IMR-90 (cell line): ENCODE measurements around the gene D2HGDH.
"Not testable (repeated sequence)": the region's sequence is repeated elsewhere in the genome, so short reads cannot be mapped to it uniquely, and the experiment has no call there.

ENCODE experiments used
- ELK1 ChIP-seq: fragments of 150-350 bp; IDR thresholded peaks from 2 replicates; pipeline ENCODE4 v1.6.1; 2016; ENCODE audit warnings: low read depth, mild to moderate bottlenecking, low read length, moderate library complexity, borderline replicate concordance
- MAFK ChIP-seq: IDR thresholded peaks from 2 replicates; pipeline ENCODE4 v1.6.1; 2012; ENCODE audit warnings: low read depth, low read length, improper control_type of control experiment
- MAZ ChIP-seq: IDR thresholded peaks from 2 replicates; pipeline ENCODE4 v1.6.1; 2012; ENCODE audit warnings: low read depth, mild to moderate bottlenecking, low read length, improper control_type of control experiment, moderate library complexity, borderline replicate concordance
- MXI1 ChIP-seq: IDR thresholded peaks from 2 replicates; pipeline ENCODE4 v1.6.1; 2012; ENCODE audit warnings: low read depth, mild to moderate bottlenecking, low read length, moderate library complexity, borderline replicate concordance
- USF2 ChIP-seq: fragments of 150-350 bp; IDR thresholded peaks from 2 replicates; pipeline ENCODE4 v1.6.1; 2017; ENCODE audit warnings: mild to moderate bottlenecking, antibody characterized with exemption, low read length, low read depth
- TF ChIP-seq, protein P1 (sequence below): conservative IDR thresholded peaks from 2 replicates; pipeline ENCODE4 v1.5.1; 2012; ENCODE audit warnings: mild to moderate bottlenecking, low read depth, low read length, improper control_type of control experiment

- not testable (repeated sequence) for TF ChIP-seq MXI1, MAFK, ELK1, USF2, MAZ
- TF ChIP-seq, protein P1, sequence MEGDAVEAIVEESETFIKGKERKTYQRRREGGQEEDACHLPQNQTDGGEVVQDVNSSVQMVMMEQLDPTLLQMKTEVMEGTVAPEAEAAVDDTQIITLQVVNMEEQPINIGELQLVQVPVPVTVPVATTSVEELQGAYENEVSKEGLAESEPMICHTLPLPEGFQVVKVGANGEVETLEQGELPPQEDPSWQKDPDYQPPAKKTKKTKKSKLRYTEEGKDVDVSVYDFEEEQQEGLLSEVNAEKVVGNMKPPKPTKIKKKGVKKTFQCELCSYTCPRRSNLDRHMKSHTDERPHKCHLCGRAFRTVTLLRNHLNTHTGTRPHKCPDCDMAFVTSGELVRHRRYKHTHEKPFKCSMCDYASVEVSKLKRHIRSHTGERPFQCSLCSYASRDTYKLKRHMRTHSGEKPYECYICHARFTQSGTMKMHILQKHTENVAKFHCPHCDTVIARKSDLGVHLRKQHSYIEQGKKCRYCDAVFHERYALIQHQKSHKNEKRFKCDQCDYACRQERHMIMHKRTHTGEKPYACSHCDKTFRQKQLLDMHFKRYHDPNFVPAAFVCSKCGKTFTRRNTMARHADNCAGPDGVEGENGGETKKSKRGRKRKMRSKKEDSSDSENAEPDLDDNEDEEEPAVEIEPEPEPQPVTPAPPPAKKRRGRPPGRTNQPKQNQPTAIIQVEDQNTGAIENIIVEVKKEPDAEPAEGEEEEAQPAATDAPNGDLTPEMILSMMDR, result not testable (repeated sequence)
Observed at GRCh38 chr2:241743008-241743407, 8.6 kb downstream of the D2HGDH start.
